ENCODE data around the gene DGKD.
"Not testable (repeated sequence)": the region's sequence is repeated elsewhere in the genome, so short reads cannot be mapped to it uniquely, and the experiment has no call there.

The DGKD gene

GRCh38 chr2:233385489-233386044 is 31.3 kb downstream of the DGKD start:
- peak; percentile 19 for DNase-seq (ENCODE audit: low read depth)

GRCh38 chr2:233386382-233387041 is 32.2 kb downstream of the DGKD start:
- DNase-seq (ENCODE audit: low read depth) = no peak

GRCh38 chr2:233387225-233387624 is 32.9 kb downstream of the DGKD start:
- DNase-seq (ENCODE audit: low read depth) = no peak

- no peak for DNase-seq (ENCODE audit: low read depth)
These were observed 33.6 kb downstream of the DGKD start for GRCh38 chr2:233387667-233388528.

- no peak for DNase-seq (ENCODE audit: low read depth)
These were observed 35.4 kb downstream of the DGKD start for GRCh38 chr2:233389601-233390125.

GRCh38 chr2:233395687-233396086 is 41.4 kb downstream of the DGKD start:
- no peak for DNase-seq (ENCODE audit: low read depth)

GRCh38 chr2:233396726-233397665 is 42.7 kb downstream of the DGKD start:
- not testable (repeated sequence) for DNase-seq (ENCODE audit: low read depth)

- DNase-seq (ENCODE audit: low read depth) = no peak
These were observed 45.3 kb downstream of the DGKD start for GRCh38 chr2:233399306-233400225.

- DNase-seq (ENCODE audit: low read depth) = no peak
These were observed 46.0 kb downstream of the DGKD start for GRCh38 chr2:233400341-233400740.

GRCh38 chr2:233400961-233401360 is 46.7 kb downstream of the DGKD start:
- no peak for DNase-seq (ENCODE audit: low read depth)

- DNase-seq (ENCODE audit: low read depth) = no peak
These were observed 48.1 kb downstream of the DGKD start for GRCh38 chr2:233402346-233402745.

GRCh38 chr2:233402789-233403188 is 48.5 kb downstream of the DGKD start:
- DNase-seq (ENCODE audit: low read depth) = no peak

GRCh38 chr2:233404222-233404621 is 49.9 kb downstream of the DGKD start:
- DNase-seq (ENCODE audit: low read depth) = peak; percentile 54

GRCh38 chr2:233406865-233407264 is 52.6 kb downstream of the DGKD start:
- no peak for DNase-seq (ENCODE audit: low read depth)

- no peak for DNase-seq (ENCODE audit: low read depth)
These were observed 53.5 kb downstream of the DGKD start for GRCh38 chr2:233407771-233408181.

GRCh38 chr2:233408366-233409285 is 54.3 kb downstream of the DGKD start:
- DNase-seq (ENCODE audit: low read depth) = no peak

- no peak for DNase-seq (ENCODE audit: low read depth)
These were observed 55.1 kb downstream of the DGKD start for GRCh38 chr2:233409286-233409991.

GRCh38 chr2:233410196-233410760 is 56.0 kb downstream of the DGKD start:
- DNase-seq (ENCODE audit: low read depth) = no peak

- DNase-seq (ENCODE audit: low read depth) = no peak
These were observed 56.9 kb downstream of the DGKD start for GRCh38 chr2:233411162-233411561.
